SK-N-SH treated with all-trans-retinoic acid at 6 μM for 48 hours (cell line): ENCODE results near the gene ZDHHC17.

Experiments used
- ATAC-seq: fragments of 200-7000 bp; cut with Tn5 transposase; 3 replicates; pipeline ENCODE4 v1.9.1; 2020; ENCODE audit warnings: mild to moderate bottlenecking, moderate library complexity
- BACH2 ChIP-seq: fragments of 250-450 bp; sonication (Bioruptor Pico); IDR thresholded peaks from 2 replicates; pipeline ENCODE4 v1.9.0; 2021; ENCODE audit warnings: mild to moderate bottlenecking, borderline replicate concordance
- ESRRG ChIP-seq: fragments of 250-450 bp; sonication (Bioruptor Pico); IDR thresholded peaks from 2 replicates; pipeline ENCODE4 v1.6.1; 2021; ENCODE audit warnings: mild to moderate bottlenecking
- GLIS3 ChIP-seq: fragments of 250-450 bp; sonication (Bioruptor Pico); IDR thresholded peaks from 2 replicates; pipeline ENCODE4 v1.5.0; 2020; ENCODE audit warnings: mild to moderate bottlenecking, moderate library complexity
- ISL1 ChIP-seq: fragments of 250-450 bp; sonication (Bioruptor Pico); IDR thresholded peaks from 2 replicates; pipeline ENCODE4 v2.1.2; 2022; ENCODE audit warnings: mild to moderate bottlenecking, moderate library complexity
- RARB ChIP-seq: fragments of 250-450 bp; sonication (Bioruptor Pico); IDR thresholded peaks from 2 replicates; pipeline ENCODE4 v1.8.0; 2021; ENCODE audit warnings: mild to moderate bottlenecking, moderate library complexity
- SNAI2 ChIP-seq: fragments of 250-450 bp; sonication (Bioruptor Pico); IDR thresholded peaks from 2 replicates; pipeline ENCODE4 v1.5.0; 2020; ENCODE audit warnings: mild to moderate bottlenecking, moderate library complexity
- TCF4 ChIP-seq: fragments of 250-450 bp; sonication (Bioruptor Pico); IDR thresholded peaks from 2 replicates; pipeline ENCODE4 v1.8.0; 2021; ENCODE audit warnings: mild to moderate bottlenecking, moderate library complexity, borderline replicate concordance
- TOX ChIP-seq: fragments of 250-450 bp; sonication (Bioruptor Pico); IDR thresholded peaks from 2 replicates; pipeline ENCODE4 v1.8.0; 2021; ENCODE audit warnings: mild to moderate bottlenecking, moderate library complexity, borderline replicate concordance
- ZC3H10 ChIP-seq: fragments of 250-450 bp; sonication (Bioruptor Pico); IDR thresholded peaks from 2 replicates; pipeline ENCODE4 v1.5.1; 2021; ENCODE audit warnings: mild to moderate bottlenecking, moderate library complexity
- ZNF565 ChIP-seq: fragments of 450-650 bp; formaldehyde crosslinking; conservative IDR thresholded peaks from 2 replicates; pipeline ENCODE4 v1.5.0; 2020; ENCODE audit warnings: low read depth, mild to moderate bottlenecking, moderate library complexity
- ZNF70 ChIP-seq: fragments of 450-650 bp; formaldehyde crosslinking; IDR thresholded peaks from 2 replicates; pipeline ENCODE4 v1.5.0; 2020; ENCODE audit warnings: mild to moderate bottlenecking, moderate library complexity
- ZNF8 ChIP-seq: fragments of 450-650 bp; formaldehyde crosslinking; IDR thresholded peaks from 2 replicates; pipeline ENCODE4 v1.5.0; 2020; ENCODE audit warnings: mild to moderate bottlenecking, moderate library complexity
- TF ChIP-seq, protein P1 (sequence below): fragments of 250-450 bp; sonication (Bioruptor Pico); IDR thresholded peaks from 2 replicates; pipeline ENCODE4 v1.8.0; 2020; ENCODE audit warnings: mild to moderate bottlenecking, moderate library complexity, borderline replicate concordance
- TF ChIP-seq, protein P2 (sequence below): fragments of 250-450 bp; sonication (Bioruptor Pico); IDR thresholded peaks from 2 replicates; pipeline ENCODE4 v1.5.1; 2021; ENCODE audit warnings: mild to moderate bottlenecking, moderate library complexity
- TF ChIP-seq, protein P3 (sequence below): fragments of 250-450 bp; sonication (Bioruptor Pico); IDR thresholded peaks from 2 replicates; pipeline ENCODE4 v1.5.0; 2020; ENCODE audit warnings: mild to moderate bottlenecking, moderate library complexity
- TF ChIP-seq, protein P4 (sequence below): fragments of 250-450 bp; sonication (Bioruptor Pico); IDR thresholded peaks from 2 replicates; pipeline ENCODE4 v1.5.1; 2020; ENCODE audit warnings: low read depth, mild to moderate bottlenecking, moderate library complexity

ZDHHC17 gene

DNA sequence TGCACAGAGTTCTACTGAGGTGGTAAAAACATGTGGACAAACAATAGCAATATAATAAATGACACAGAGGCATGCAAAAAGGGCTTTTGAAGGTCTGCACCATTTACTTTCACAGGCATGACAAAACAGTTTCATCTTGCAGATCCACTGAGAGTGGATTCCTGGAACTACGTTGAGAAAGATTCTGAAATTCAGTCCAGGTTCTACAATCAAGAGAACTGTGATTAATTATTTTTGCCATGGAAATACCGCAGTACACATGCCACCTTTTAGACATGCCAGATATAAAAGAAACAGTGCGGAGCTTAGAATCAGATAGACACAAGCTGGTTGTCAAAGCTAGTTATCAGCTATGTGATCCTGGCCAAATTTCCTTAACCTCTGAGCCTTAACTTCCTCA lies 110.1 kb downstream of the ZDHHC17 start:
- TF ChIP-seq ISL1 (CRISPR knock-in tag) (no peak), BACH2 (CRISPR knock-in tag) (no peak), ESRRG (CRISPR knock-in tag) (no peak)
- TF ChIP-seq, protein P1, sequence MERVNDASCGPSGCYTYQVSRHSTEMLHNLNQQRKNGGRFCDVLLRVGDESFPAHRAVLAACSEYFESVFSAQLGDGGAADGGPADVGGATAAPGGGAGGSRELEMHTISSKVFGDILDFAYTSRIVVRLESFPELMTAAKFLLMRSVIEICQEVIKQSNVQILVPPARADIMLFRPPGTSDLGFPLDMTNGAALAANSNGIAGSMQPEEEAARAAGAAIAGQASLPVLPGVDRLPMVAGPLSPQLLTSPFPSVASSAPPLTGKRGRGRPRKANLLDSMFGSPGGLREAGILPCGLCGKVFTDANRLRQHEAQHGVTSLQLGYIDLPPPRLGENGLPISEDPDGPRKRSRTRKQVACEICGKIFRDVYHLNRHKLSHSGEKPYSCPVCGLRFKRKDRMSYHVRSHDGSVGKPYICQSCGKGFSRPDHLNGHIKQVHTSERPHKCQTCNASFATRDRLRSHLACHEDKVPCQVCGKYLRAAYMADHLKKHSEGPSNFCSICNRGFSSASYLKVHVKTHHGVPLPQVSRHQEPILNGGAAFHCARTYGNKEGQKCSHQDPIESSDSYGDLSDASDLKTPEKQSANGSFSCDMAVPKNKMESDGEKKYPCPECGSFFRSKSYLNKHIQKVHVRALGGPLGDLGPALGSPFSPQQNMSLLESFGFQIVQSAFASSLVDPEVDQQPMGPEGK = no peak
- ATAC-seq = no peak

DNA sequence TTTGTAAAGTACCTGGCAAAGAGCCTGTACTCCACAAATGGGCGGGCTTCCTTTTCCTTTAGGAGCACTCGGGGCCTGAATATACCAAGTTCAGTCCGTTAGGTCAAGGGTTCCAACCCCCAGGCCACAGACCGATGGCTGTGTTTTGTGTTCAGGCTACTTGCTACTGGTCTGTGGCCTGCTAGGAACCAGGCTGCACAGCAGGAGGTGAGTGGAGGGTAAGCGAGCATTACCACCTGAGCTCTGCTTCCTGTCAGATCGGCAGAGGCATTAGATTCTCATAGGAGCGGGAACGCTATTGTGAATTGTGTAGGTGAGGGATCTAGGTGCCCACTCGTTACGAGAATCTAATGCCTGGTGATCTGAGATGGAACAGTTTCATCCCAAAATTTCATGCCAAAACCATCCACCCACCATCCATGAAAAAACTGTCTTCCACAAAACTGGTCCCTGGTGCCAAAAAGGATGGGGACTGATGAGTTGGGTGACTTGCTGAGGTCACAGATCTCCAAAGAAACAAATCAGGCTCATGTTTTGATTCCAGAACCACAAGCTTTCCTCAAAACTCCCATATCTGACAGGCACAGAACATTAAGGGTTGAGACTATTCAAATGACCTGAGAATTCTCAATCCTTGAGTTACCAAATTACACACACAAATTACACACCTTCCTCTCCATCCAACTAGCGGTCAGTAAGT lies 110.7 kb downstream of the ZDHHC17 start:
- TF ChIP-seq ZC3H10 (CRISPR knock-in tag) (no peak), ZNF8 (CRISPR knock-in tag) (no peak), ZNF70 (CRISPR knock-in tag) (no peak)
- TF ChIP-seq, protein P2, sequence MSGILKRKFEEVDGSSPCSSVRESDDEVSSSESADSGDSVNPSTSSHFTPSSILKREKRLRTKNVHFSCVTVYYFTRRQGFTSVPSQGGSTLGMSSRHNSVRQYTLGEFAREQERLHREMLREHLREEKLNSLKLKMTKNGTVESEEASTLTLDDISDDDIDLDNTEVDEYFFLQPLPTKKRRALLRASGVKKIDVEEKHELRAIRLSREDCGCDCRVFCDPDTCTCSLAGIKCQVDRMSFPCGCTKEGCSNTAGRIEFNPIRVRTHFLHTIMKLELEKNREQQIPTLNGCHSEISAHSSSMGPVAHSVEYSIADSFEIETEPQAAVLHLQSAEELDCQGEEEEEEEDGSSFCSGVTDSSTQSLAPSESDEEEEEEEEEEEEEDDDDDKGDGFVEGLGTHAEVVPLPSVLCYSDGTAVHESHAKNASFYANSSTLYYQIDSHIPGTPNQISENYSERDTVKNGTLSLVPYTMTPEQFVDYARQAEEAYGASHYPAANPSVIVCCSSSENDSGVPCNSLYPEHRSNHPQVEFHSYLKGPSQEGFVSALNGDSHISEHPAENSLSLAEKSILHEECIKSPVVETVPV (CRISPR knock-in tag) = no peak
- TF ChIP-seq, protein P3, sequence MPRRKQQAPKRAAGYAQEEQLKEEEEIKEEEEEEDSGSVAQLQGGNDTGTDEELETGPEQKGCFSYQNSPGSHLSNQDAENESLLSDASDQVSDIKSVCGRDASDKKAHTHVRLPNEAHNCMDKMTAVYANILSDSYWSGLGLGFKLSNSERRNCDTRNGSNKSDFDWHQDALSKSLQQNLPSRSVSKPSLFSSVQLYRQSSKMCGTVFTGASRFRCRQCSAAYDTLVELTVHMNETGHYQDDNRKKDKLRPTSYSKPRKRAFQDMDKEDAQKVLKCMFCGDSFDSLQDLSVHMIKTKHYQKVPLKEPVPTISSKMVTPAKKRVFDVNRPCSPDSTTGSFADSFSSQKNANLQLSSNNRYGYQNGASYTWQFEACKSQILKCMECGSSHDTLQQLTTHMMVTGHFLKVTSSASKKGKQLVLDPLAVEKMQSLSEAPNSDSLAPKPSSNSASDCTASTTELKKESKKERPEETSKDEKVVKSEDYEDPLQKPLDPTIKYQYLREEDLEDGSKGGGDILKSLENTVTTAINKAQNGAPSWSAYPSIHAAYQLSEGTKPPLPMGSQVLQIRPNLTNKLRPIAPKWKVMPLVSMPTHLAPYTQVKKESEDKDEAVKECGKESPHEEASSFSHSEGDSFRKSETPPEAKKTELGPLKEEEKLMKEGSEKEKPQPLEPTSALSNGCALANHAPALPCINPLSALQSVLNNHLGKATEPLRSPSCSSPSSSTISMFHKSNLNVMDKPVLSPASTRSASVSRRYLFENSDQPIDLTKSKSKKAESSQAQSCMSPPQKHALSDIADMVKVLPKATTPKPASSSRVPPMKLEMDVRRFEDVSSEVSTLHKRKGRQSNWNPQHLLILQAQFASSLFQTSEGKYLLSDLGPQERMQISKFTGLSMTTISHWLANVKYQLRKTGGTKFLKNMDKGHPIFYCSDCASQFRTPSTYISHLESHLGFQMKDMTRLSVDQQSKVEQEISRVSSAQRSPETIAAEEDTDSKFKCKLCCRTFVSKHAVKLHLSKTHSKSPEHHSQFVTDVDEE (CRISPR knock-in tag) = no peak
- TF ChIP-seq, protein P4, sequence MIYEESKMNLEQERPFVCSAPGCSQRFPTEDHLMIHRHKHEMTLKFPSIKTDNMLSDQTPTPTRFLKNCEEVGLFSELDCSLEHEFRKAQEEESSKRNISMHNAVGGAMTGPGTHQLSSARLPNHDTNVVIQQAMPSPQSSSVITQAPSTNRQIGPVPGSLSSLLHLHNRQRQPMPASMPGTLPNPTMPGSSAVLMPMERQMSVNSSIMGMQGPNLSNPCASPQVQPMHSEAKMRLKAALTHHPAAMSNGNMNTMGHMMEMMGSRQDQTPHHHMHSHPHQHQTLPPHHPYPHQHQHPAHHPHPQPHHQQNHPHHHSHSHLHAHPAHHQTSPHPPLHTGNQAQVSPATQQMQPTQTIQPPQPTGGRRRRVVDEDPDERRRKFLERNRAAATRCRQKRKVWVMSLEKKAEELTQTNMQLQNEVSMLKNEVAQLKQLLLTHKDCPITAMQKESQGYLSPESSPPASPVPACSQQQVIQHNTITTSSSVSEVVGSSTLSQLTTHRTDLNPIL (CRISPR knock-in tag) = no peak
- TF ChIP-seq, all 23 proteins: peak for 0

DNA sequence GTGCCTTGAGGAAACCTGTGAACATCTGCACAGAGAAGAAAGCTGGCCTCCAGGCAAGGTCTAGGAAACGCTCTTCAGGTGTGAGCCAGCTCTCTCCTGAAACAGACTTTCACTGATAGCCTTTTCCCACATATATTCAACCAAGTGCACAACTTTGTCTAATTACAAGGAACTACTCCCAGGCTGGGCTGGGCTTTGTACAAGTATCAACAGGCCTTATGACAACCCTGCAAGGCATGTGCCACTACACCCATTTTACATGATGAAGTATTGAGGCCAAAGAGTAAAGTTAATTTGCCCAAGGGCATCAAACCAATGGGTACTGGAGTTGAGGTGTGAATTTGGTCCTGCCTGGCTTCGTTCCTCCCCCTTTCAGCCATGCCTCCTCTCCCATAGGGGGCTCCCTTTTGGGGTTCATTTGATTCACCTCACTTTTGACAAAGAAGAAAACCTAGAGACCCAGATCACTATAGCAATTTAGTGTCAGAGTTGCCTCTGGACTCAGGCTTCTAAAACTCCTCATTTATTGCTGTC lies 112.8 kb downstream of the ZDHHC17 start:
- ATAC-seq = no peak
- TF ChIP-seq BACH2 (CRISPR knock-in tag) = no peak
- no peak for TF ChIP-seq ZNF70 (CRISPR knock-in tag)
- TF ChIP-seq, protein P2 (CRISPR knock-in tag) = no peak
- no peak for TF ChIP-seq TOX (CRISPR knock-in tag)
- no peak for TF ChIP-seq ZC3H10 (CRISPR knock-in tag)
- TF ChIP-seq RARB (CRISPR knock-in tag) = no peak
- TF ChIP-seq, protein P1 = no peak
- no peak for TF ChIP-seq SNAI2 (CRISPR knock-in tag)
- no peak for TF ChIP-seq TCF4
- no peak for TF ChIP-seq ZNF565 (CRISPR knock-in tag)
- no peak for TF ChIP-seq ESRRG (CRISPR knock-in tag)
- no peak for TF ChIP-seq GLIS3 (CRISPR knock-in tag)
- TF ChIP-seq, all 23 proteins: peak for 0

More for the DNA sequence above, 110.7 kb downstream of the ZDHHC17 start:
- no peak for ATAC-seq
